Immature natural killer cell (primary cell): ENCODE measurements around the gene SENP7. TPM values are rescaled to one million over a fixed set of nuclear protein-coding genes. Genes with fewer than 3 reads are reported as not detected.
"Not testable (repeated sequence)": the region's sequence is repeated elsewhere in the genome, so short reads cannot be mapped to it uniquely, and the experiment has no call there.

Experiments
- DNase-seq, 3 donors: peaks; one replicate each; pipeline ENCODE4 v3.0.0; 2022; ENCODE audit warnings: mixed read lengths in 1 of 3
- H3K27ac Mint-ChIP-seq, 6 donors: one replicate each; pipeline ENCODE4 v1.8.0; 2020; ENCODE audit warnings: mixed read lengths in 6 of 6, mild to moderate bottlenecking in 5 of 6, inconsistent platforms in 4 of 6, moderate library complexity in 3 of 6
- H3K27me3 Mint-ChIP-seq, 3 donors: one replicate each; pipeline ENCODE4 v1.8.0; 2020 to 2021; ENCODE audit warnings: low read depth in 3 of 3, mild to moderate bottlenecking in 3 of 3, mixed read lengths in 3 of 3, moderate library complexity in 3 of 3, inconsistent platforms in 1 of 3
- H3K36me3 Mint-ChIP-seq, 3 donors: one replicate each; pipeline ENCODE4 v1.8.0; 2020; ENCODE audit warnings: mixed read lengths in 3 of 3, inconsistent platforms in 2 of 3, mild to moderate bottlenecking in 2 of 3
- H3K4me1 Mint-ChIP-seq, 2 donors: one replicate each; pipeline ENCODE4 v1.8.0; 2020; ENCODE audit warnings: inconsistent platforms in 2 of 2, mild to moderate bottlenecking in 2 of 2, mixed read lengths in 2 of 2, moderate library complexity in 1 of 2
- H3K4me3 Mint-ChIP-seq, 5 donors: one replicate each; pipeline ENCODE4 v1.8.0; 2020; ENCODE audit warnings: mild to moderate bottlenecking in 5 of 5, mixed read lengths in 5 of 5, inconsistent platforms in 3 of 5, moderate library complexity in 3 of 5
- H3K9me3 Mint-ChIP-seq, 6 donors: one replicate each; pipeline ENCODE4 v1.8.0; 2020; ENCODE audit warnings: mild to moderate bottlenecking in 6 of 6, mixed read lengths in 6 of 6, inconsistent platforms in 4 of 6, moderate library complexity in 3 of 6
- polyA plus RNA-seq, 3 donors: library from polyadenylated mRNA; unstranded; fragments of 300-500 nt; fragmentation: Illumina TruSeq; gene quantifications; one replicate each; pipeline ENCODE4 v1.2.3, GENCODE V29; 2021

Gene SENP7
- polyA plus RNA-seq, 3 donors from 2014 or later: 5.6 to 8.1 (median 6.7) TPM

DNA sequence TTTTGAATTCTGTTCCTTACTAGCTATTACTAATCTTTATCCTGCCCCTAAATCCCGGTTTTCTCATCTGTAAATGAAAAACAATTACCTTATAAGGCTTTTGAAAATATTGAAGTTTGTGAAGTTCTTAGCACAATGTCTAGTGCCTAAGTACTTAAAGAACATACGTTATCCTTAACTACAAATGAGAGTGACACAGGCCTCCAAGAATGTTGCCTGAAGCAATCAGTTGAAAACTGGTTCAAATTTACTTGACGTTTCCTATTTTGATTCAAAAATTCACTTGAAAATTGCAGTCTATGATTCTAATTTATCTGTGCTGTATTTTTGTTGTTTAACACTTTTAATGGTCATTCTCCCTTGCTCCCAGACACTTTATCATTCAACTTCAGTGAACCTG, 3.2 kb downstream of the SENP7 start:
- peaks cover 3 to 9% (median 4%) of the 10 kb centered on the region in 3 donors for H3K36me3 Mint-ChIP-seq
- H3K27me3 Mint-ChIP-seq: peaks cover 14 to 16% (median 15%) of the 10 kb centered on the region in 3 donors
- H3K9me3 Mint-ChIP-seq: no peaks in the 10 kb centered on the region
- DNase-seq: no peak
- H3K4me1 Mint-ChIP-seq: peaks cover 46 to 81% of the 10 kb centered on the region in 2 donors
- H3K27ac Mint-ChIP-seq: peak overlapping the region in 1 of 6 donors; percentile 4
- H3K4me3 Mint-ChIP-seq: no peak overlapping the region

DNA sequence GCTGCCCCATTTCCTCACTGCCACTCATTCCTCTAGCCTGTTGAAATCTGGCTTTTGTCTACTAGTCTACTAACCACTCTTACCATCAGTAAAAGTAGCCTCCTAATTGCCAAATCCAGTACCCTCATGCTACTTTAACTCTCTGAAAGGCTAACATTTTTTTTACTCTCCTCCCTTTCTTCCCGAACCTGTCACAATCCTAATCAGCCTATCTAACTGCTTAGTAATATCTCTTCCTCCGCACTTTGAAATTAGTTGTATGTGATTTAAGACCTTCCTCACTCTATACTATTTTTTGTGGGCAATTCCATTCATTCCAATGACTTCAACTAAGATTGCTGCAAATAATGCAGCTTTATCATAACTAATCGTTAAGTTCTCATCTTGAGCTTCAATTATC, 3.7 kb downstream of the SENP7 start:
- no peaks in the 10 kb centered on the region for H3K9me3 Mint-ChIP-seq
- H3K4me3 Mint-ChIP-seq: no peak overlapping the region
- peaks cover 14 to 16% (median 15%) of the 10 kb centered on the region in 3 donors for H3K27me3 Mint-ChIP-seq
- H3K4me1 Mint-ChIP-seq: peaks cover 46 to 81% of the 10 kb centered on the region in 2 donors
- peaks cover 3 to 9% (median 4%) of the 10 kb centered on the region in 3 donors for H3K36me3 Mint-ChIP-seq
- peak overlapping the region in 3 of 6 donors; percentile 1 to 5 (median 2) for H3K27ac Mint-ChIP-seq
- no peak for DNase-seq

DNA sequence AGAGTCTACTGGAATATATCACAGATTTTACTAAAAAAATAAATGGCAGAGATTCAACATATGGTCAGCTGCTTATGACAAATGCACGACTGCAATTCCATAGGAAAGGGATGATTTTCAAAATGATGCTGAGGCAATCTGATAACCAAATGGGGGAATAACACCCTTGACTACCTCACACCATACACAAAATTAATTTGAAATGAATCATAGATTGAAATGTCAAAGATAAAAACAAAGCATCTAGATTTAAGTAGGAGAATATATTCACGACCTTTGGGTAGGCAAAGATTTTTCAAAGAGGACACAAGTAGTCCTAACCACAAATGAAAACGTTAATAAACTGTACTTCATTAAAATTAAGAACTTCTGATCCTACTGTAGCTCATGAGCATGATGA, 11.2 kb downstream of the SENP7 start:
- H3K4me3 Mint-ChIP-seq: no peak overlapping the region
- peak overlapping the region in 2 of 6 donors; percentile 8 to 45 for H3K27ac Mint-ChIP-seq
- H3K27me3 Mint-ChIP-seq: no peaks in the 10 kb centered on the region
- peaks cover 24 to 67% of the 10 kb centered on the region in 2 donors for H3K4me1 Mint-ChIP-seq
- no peaks in the 10 kb centered on the region for H3K9me3 Mint-ChIP-seq
- DNase-seq: no peak
- H3K36me3 Mint-ChIP-seq: peaks cover 3 to 20% (median 11%) of the 10 kb centered on the region in 3 donors

DNA sequence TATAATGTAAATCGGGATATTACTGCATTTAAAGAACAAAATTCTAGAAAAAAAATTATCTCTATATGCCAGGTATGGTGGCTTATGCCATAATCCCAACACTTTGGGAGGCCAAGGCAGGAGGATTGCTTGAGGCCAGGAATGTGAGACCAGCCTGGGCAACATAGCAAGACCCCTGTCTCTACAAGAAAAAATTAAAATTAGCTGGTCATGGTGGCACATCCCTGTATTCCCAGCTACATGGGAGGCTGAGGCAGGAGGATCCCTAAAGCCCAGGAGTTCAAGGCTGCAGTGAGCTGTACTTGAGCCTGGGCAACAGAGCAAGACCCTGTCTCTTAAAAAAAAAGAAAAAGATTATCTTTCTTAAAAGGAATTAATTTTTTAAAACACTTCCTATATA, 12.8 kb downstream of the SENP7 start:
- DNase-seq: no peak
- Mint-ChIP-seq H3K4me3 (no peak overlapping the region), H3K9me3 (no peaks in the 10 kb centered on the region), H3K27ac (no peak overlapping the region), H3K4me1 (peaks cover 27 to 68% of the 10 kb centered on the region in 2 donors), H3K36me3 (peaks cover 3 to 18% (median 11%) of the 10 kb centered on the region in 3 donors), H3K27me3 (no peaks in the 10 kb centered on the region)

DNA sequence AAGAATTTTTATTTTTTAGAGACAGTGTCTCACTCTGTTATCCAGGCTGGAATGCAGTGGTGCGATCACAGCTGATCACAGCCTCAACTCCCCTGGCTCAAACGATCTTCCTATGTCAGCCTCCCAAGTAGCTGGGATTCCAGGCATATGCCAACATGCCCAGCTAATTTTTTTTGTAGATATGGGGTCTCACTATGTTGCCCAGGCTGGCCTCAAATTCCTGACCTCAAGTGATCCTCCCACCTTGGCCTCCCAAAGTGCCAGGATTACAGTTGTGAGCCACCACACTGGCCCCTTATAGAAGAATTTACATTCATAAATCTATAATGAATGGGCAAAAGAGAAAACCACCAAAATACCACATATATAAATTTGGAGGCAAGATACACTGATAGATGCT, 15.2 kb downstream of the SENP7 start:
- Mint-ChIP-seq H3K4me3 (no peak overlapping the region), H3K4me1 (peaks cover 32 to 76% of the 10 kb centered on the region in 2 donors), H3K27me3 (peaks cover 0 to 1% (median 0%) of the 10 kb centered on the region in 3 donors), H3K9me3 (no peaks in the 10 kb centered on the region), H3K36me3 (peaks cover 8 to 22% (median 16%) of the 10 kb centered on the region in 3 donors), H3K27ac (no peak overlapping the region)
- DNase-seq: no peak

DNA sequence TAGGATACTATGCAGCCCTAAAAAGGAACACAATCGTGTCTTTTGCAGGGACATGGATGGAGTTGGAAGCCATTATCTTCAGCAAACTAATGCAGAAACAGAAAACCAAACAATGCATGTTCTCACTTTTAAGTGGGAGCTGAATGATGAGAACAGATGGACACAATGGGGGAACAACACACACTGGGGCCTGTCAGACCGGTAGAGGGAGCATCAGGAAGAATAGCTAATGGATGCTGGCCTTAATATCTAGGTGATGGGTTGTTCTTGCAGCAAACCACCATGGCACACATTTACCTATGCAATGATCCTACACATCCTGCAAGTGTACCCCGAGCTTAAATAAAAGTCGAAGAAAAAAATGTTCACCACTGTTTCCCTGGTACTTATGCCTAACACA, 17.5 kb downstream of the SENP7 start:
- no peaks in the 10 kb centered on the region for H3K9me3 Mint-ChIP-seq
- H3K36me3 Mint-ChIP-seq: peaks cover 9 to 26% (median 19%) of the 10 kb centered on the region in 3 donors
- no peak overlapping the region for H3K27ac Mint-ChIP-seq
- H3K27me3 Mint-ChIP-seq: peaks cover 0 to 1% (median 0%) of the 10 kb centered on the region in 3 donors
- H3K4me1 Mint-ChIP-seq: peaks cover 28 to 64% of the 10 kb centered on the region in 2 donors
- H3K4me3 Mint-ChIP-seq: no peak overlapping the region
- no peak for DNase-seq

DNA sequence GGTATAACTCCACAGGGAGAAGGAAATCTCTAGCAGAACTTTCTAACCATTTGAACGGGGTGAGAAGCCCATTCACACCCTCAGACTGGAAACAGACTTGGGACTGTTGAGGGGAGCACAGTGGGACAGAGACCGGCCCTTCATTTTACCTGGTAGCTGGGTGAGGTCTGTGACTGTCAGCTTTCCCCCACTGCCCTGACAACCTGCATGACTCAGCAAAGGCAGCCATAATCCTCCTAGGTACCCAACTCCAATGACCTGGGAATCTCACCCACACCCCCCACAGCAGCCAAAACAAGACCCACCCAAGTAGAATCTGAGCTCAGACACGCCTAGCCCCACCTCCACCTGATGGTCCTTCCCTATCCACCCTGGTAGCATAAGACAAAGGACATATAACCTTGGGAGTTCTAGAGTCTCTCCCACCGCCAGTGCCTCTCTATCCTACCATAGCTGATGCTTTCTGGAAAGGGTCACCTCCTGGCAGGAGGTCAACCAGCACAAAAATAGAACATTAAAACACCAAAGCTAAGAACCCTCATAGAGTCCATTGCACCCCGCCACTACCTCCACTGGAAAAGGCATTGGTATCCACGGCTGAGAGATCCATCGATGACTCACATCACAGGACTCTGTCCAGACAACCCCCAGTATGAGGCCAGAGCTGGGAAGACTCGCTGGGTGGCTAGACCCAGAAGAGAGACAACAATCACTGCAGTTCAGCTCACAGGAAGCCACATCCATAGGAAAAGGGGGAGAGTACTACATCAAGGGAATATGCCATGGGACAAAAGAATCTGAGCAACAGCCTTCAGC, 28.0 kb downstream of the SENP7 start:
- peaks cover 58 to 81% of the 10 kb centered on the region in 2 donors for H3K4me1 Mint-ChIP-seq
- DNase-seq: no peak
- peak overlapping the region in 1 of 6 donors; percentile 13 for H3K27ac Mint-ChIP-seq
- H3K27me3 Mint-ChIP-seq: no peaks in the 10 kb centered on the region
- H3K9me3 Mint-ChIP-seq: peaks cover 0 to 2% (median 0%) of the 10 kb centered on the region in 6 donors
- H3K36me3 Mint-ChIP-seq: peaks cover 12 to 25% (median 21%) of the 10 kb centered on the region in 3 donors
- H3K4me3 Mint-ChIP-seq: no peak overlapping the region

DNA sequence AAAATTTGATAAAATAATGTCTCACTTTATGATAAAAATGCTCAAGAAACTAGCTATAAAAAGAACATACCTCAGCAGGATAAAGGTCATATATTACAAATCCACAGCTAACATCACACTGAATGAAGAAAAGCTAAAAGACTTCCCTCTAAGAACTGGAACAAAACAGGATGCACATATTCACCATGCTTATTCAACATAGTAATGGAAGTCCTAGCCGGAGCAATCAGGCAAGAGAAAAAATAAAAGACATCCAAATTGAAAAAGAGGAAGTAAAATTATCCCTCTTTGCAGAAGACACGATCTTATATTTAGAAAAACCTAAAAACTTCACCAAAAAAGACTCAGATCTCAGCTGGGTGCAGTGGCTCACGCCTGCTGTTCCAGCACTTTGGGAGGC, 34.0 kb downstream of the SENP7 start:
- Mint-ChIP-seq H3K36me3 (peaks cover 25 to 42% (median 36%) of the 10 kb centered on the region in 3 donors), H3K4me1 (peaks cover 43 to 83% of the 10 kb centered on the region in 2 donors), H3K9me3 (no peaks in the 10 kb centered on the region), H3K27ac (peak overlapping the region in 2 of 6 donors; percentile 57), H3K4me3 (peak overlapping the region in 2 of 5 donors; percentile 2 to 16), H3K27me3 (peaks cover 0 to 4% (median 0%) of the 10 kb centered on the region in 3 donors)
- no peak for DNase-seq

DNA sequence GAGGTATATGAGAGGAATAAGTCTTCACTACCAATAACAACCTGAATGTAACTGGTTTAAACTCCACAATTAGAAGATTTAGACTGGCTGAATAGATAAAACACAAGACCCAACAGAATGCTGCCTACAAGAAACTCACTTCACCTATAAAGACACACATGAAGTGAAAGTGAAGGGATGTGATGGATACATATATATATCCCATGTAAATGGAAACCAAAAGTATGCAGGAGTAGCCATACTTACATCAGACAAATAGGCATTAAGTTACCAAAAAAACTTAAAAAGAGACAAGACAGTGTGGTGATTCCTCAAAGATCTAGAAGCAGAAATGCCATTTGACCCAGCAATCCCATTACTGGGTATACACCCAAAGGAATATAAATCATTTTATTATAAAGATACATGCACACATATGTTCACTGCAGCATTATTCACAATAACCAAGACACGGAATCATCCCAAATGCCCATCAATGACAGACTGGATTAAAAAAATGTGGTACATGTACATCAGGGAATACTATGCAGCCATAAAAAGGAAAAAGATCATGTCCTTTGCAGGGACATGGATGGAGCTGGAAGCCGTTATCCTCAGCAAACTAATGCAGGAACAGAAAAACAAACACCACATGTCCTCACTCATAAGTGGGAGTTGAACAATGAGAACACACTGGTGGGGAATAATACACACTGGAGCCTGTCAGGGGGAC, 38.0 kb downstream of the SENP7 start:
- H3K27me3 Mint-ChIP-seq, H3K4me3 Mint-ChIP-seq, DNase-seq, H3K9me3 Mint-ChIP-seq: not testable (repeated sequence)
- Mint-ChIP-seq H3K36me3 (peaks cover 18 to 53% (median 39%) of the 10 kb centered on the region in 3 donors), H3K4me1 (peaks cover 39 to 90% of the 10 kb centered on the region in 2 donors), H3K27ac (peak overlapping the region in 1 of 6 donors; percentile 15)

DNA sequence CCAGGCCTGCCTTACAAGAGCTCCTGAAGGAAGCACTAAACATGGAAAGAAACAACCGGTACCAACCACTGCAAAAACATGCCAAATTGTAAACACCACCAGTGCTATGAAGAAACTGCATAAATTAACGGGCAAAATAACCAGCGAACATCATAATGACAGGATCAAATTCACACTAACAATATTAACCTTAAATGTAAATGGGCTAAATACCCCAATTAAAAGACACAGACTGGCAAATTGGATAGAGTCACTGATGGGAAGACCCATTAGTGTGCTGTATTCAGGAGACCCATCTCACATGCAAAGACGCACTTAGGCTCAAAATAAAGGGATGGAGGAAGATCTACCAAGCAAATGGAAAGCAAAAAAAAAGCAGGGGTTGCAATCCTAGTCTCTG, 44.3 kb downstream of the SENP7 start:
- not testable (repeated sequence) for H3K9me3 Mint-ChIP-seq, DNase-seq, H3K27me3 Mint-ChIP-seq, H3K4me3 Mint-ChIP-seq
- H3K36me3 Mint-ChIP-seq: peaks cover 0 to 23% (median 0%) of the 10 kb centered on the region in 3 donors
- H3K27ac Mint-ChIP-seq: peak overlapping the region in 1 of 6 donors; percentile 71
- H3K4me1 Mint-ChIP-seq: peaks cover 68 to 86% of the 10 kb centered on the region in 2 donors

DNA sequence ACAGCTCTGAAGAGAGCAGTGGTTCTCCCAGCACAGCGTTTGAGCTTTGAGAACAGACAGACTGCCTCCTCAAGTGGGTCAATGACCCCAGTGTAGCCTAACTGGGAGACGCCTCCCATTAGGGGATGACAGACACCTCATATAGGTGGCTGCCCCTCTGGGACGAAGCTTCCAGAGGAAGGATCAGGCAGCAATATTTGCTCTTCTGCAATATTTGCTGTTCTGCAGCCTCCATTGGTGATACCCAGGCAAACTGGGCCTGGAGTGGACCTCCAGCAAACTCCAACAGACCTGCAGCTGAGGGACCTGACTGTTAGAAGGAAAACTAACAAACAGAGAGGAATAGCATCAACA, 45.7 kb downstream of the SENP7 start:
- not testable (repeated sequence) for H3K27me3 Mint-ChIP-seq, DNase-seq, H3K9me3 Mint-ChIP-seq
- peaks cover 64 to 78% of the 10 kb centered on the region in 2 donors for H3K4me1 Mint-ChIP-seq
- peak overlapping the region in 4 of 6 donors; percentile 24 to 43 (median 36) for H3K27ac Mint-ChIP-seq
- H3K36me3 Mint-ChIP-seq: peaks cover 0 to 15% (median 0%) of the 10 kb centered on the region in 3 donors
- peak overlapping the region in 2 of 5 donors; percentile 8 to 63 for H3K4me3 Mint-ChIP-seq

DNA sequence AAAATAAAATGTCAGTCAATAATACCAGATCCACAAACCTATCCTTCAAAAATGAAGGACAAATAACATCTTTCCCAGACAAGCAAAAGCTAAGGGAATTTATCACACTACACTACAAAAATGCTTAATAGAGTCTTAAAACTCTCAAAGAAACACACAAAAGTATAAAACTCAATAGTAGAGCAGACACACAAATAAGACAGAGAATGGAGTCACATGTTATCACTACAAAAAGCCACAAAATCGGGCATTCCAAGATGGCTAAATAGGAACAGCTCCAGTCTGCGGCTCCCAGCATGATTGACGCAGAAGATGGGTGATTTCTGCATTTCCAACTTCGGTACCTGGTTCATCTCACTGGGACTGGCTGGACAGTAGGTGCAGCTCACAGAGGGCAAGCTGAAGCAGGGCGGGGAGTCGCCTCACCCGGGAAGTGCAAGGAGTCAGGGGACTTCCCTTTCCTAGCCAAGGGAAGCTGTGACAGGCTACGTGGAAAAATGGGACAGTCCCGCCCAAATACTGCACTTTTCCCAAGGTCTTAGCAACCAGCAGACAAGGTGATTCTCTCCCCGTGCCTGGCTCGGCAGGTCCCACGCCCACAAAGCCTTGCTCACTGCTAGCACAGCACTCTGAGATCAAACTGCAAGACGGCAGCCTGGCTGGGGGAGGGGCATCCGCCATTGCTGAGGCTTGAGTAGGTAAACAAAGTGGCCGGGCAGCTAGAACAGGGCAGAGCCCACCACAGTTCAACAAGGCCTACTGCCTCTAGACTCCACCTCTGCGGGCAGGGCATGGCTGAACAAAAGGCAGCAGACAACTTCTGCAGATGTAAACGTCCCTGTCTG, 46.3 kb downstream of the SENP7 start:
- Mint-ChIP-seq H3K36me3 (peaks cover 0 to 12% (median 3%) of the 10 kb centered on the region in 3 donors), H3K27me3 (no peaks in the 10 kb centered on the region), H3K4me3 (peak overlapping the region in 1 of 5 donors; percentile 63), H3K9me3 (no peaks in the 10 kb centered on the region), H3K4me1 (peaks cover 64 to 76% of the 10 kb centered on the region in 2 donors), H3K27ac (peak overlapping the region in 4 of 6 donors; percentile 1 to 77 (median 34))
- no peak for DNase-seq

DNA sequence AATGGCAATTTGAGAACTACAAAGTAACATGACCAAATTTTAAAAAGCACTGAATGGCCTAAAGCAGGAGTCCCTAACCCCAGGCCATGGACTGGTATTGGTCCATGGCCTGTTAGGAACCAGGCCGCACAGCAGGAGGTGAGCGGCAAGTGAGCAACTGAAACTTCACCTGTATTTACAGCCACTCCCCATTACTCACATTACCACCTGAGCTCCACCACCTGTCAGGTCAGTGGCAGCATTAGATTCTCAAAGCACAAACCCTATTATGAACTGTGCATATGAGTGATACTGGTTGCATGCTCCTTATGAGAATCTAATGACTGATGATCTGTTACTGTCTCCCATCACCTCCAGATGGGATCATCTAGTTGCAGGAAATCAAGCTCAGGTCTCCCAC, 48.8 kb downstream of the SENP7 start:
- Mint-ChIP-seq H3K4me1 (peaks cover 63 to 81% of the 10 kb centered on the region in 2 donors), H3K9me3 (peaks cover 0 to 3% (median 0%) of the 10 kb centered on the region in 6 donors), H3K27me3 (no peaks in the 10 kb centered on the region), H3K4me3 (no peak overlapping the region), H3K27ac (peak overlapping the region in 1 of 6 donors; percentile 19), H3K36me3 (peaks cover 0 to 4% (median 2%) of the 10 kb centered on the region in 3 donors)
- DNase-seq: no peak
